GM20000 (cell line): Measurements from ENCODE around the gene FABP7.

Experiments used
- DNase-seq: peaks from one replicate; pipeline ENCODE4 v3.0.0; 2012; ENCODE audit warnings: low spot score
- TF ChIP-seq, protein P1 (sequence below): IDR thresholded peaks from 2 replicates; pipeline ENCODE4 v1.5.1; 2012; ENCODE audit warnings: mild to moderate bottlenecking, control low read depth; ENCODE audit errors: extremely low read depth, missing control alignments

FABP7 gene

DNA sequence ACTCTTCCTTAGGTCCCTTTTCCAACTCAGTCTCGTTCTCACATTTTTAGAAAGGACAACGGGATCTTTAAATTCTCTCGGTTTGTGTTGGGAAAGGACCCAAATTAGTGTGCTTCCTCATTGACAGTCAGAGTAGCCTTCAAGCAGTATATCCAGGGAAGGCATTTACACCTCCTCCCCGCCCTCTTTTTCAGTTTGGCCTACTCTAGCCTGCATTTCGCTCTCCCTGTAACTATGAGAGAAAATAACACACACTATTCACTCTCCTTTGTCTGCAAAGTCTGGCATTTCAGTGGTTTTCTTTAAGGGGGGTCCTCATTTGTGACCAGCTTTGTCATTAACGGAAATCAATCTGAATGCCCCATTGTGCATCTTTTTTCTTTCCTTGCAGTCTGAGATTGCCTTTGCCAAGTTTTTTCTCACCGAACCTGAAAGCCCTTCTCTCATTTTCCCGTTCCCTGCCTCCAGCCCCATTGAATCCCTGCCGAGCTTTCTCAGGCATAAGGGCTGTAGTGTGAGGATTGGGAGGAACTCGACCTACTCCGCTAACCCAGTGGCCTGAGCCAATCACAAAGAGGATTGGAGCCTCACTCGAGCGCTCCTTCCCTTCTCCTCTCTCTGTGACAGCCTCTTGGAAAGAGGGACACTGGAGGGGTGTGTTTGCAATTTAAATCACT lies 393 bp upstream of the FABP7 start:
- TF ChIP-seq, protein P1, sequence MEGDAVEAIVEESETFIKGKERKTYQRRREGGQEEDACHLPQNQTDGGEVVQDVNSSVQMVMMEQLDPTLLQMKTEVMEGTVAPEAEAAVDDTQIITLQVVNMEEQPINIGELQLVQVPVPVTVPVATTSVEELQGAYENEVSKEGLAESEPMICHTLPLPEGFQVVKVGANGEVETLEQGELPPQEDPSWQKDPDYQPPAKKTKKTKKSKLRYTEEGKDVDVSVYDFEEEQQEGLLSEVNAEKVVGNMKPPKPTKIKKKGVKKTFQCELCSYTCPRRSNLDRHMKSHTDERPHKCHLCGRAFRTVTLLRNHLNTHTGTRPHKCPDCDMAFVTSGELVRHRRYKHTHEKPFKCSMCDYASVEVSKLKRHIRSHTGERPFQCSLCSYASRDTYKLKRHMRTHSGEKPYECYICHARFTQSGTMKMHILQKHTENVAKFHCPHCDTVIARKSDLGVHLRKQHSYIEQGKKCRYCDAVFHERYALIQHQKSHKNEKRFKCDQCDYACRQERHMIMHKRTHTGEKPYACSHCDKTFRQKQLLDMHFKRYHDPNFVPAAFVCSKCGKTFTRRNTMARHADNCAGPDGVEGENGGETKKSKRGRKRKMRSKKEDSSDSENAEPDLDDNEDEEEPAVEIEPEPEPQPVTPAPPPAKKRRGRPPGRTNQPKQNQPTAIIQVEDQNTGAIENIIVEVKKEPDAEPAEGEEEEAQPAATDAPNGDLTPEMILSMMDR, result no peak
- no peak for DNase-seq

DNA sequence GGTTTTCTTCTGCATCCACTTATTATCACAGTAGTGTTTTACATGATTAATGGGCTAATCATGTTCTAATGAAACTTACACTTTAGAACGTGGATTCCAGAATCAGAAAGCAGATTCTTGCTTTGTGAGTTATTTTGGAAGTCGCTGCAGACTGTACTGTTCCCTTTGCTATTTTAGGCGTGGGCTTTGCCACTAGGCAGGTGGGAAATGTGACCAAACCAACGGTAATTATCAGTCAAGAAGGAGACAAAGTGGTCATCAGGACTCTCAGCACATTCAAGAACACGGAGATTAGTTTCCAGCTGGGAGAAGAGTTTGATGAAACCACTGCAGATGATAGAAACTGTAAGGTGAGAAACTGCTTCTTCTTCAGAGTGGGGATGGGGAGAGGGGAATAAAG lies 598 bp downstream of the FABP7 start:
- TF ChIP-seq, protein P1, result no peak

GRCh38 chr6:122781716-122782115 lies 2.2 kb downstream of the FABP7 start:
- TF ChIP-seq, protein P1, result no peak
- no peak for DNase-seq

More for the DNA sequence above, 598 bp downstream of the FABP7 start:
- no peak for DNase-seq

GRCh38 chr6:122783401-122783800 lies 3.9 kb downstream of the FABP7 start:
- no peak for DNase-seq
- TF ChIP-seq, protein P1, result no peak

DNA sequence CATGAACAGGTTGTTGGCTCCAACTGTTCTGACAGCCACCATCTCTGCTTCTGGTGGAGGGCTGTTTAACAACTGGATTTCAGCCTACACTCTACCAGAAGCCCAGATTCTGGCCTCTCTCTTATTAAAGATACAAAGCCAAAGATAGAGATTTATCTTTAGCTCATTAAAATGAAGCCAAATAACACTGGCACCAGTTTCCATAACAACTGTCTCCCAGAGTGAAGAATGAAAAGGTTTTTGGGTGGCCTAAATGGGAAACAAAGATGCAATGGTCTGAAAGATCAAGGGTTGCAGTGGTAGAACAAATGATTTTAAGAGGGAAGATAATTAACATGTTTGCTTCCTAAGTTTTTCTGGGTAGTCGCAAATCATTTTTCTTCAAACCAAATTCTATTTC lies 6.4 kb downstream of the FABP7 start:
- DNase-seq, result no peak
- TF ChIP-seq, protein P1, result no peak

- DNase-seq, result no peak
- TF ChIP-seq, protein P1, result no peak
These were observed 8.2 kb downstream of the FABP7 start for GRCh38 chr6:122787721-122788120.

DNA sequence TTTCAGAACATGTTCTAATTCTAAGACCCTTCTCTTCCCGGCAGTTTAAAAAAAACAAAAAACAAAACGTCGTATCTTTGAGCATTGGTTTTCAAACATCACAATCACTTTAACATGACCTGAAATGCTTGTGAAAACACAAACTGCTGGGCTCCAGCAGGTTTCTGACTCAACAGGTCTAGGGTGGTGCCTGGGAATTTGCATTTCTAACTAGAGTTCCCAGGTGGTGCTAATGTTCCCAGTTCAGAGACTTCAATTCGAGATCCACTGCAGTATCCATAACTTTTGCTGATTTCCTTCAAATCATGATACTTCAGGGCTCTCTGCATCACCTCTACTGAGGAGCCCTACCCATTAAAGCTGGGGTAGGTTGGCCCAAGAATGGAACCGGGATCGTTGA lies 8.7 kb downstream of the FABP7 start:
- DNase-seq, result no peak
- TF ChIP-seq, protein P1, result no peak
